ENCODE measurements around the gene LILRB4. TPM values are rescaled to one million over a fixed set of nuclear protein-coding genes. Genes with fewer than 3 reads are reported as not detected.
"Not testable (repeated sequence)": the region's sequence is repeated elsewhere in the genome, so short reads cannot be mapped to it uniquely, and the experiment has no call there.

Gene LILRB4
- total and polyA plus RNA-seq, 4 experiments from 2014 or later = 3.2 to 3.5 TPM; not detected in 2

DNA sequence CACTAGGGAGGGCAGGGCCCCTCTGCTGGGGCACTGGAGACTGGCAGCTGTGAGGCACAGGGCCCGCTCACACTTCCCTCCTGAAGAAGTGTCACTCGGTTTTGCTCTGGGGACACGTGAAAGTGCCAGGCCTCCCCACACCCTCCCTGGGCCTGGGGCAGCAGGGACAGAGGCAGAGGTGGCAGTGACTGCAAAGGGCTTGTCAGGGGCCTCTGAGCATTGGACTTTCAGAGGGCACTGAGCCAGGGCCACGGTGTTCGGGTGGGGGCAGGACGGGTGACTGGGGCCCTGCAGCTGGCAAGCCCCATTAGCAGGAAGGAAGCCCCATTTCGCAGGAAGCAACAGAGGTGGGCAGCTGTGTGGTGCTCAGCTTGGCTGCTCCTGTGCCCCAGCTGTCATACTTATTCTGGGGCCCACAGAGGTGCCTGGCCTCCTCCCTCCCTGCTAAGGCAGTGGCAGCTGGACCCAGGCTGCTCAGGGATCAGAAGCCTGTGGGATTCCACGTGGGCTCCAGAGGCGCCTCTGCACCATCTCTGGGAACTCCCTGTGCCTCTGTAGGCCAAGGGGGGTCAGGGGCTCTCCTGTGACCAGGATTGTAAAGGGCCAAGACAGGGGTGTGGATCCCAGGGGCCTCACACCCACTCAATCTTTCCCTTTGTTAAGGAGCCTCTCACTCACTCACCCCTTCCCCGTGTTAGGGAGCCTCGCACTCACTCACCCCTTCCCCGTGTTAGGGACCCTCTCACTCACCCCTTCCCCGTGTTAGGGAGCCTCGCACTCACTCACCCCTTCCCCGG lies 37.7 kb upstream of the LILRB4 start:
- H3K27ac Mint-ChIP-seq; intact Hi-C loops (cut with micrococcal nuclease); H3K4me3 ChIP-seq (ENCODE audit: low read length in 2 of 2); H3K4me3 Mint-ChIP-seq; H3K27ac ChIP-seq (ENCODE audit: low read depth, low read length); H3K36me3 ChIP-seq (ENCODE audit: insufficient read depth, low read length); H3K4me1 Mint-ChIP-seq; H3K9me3 ChIP-seq (ENCODE audit: control insufficient read depth in 1 of 2, low read length in 2 of 2); H3K4me1 ChIP-seq (ENCODE audit: insufficient read depth, low read length); CTCF ChIA-PET (ENCODE audit: partially characterized antibody); H3K27me3 ChIP-seq (ENCODE audit: insufficient read depth, low read length); H3K9me3 Mint-ChIP-seq; DNase-seq; H3K36me3 Mint-ChIP-seq; POLR2A ChIA-PET (ENCODE audit: partially characterized antibody): not testable (repeated sequence)
- peaks cover 26 to 35% of the 10 kb centered on the region in 2 donors for H3K27me3 Mint-ChIP-seq

GRCh38 chr19:54626757-54627156 lies 36.0 kb upstream of the LILRB4 start:
- H3K4me3 Mint-ChIP-seq = no peak overlapping the region
- CTCF ChIA-PET (ENCODE audit: partially characterized antibody) = interaction anchor here (1.9 kb wide), 1 partner anchor 26 kb away, joined by 5 read pairs; no protein-coding TSS in a partner anchor

DNA sequence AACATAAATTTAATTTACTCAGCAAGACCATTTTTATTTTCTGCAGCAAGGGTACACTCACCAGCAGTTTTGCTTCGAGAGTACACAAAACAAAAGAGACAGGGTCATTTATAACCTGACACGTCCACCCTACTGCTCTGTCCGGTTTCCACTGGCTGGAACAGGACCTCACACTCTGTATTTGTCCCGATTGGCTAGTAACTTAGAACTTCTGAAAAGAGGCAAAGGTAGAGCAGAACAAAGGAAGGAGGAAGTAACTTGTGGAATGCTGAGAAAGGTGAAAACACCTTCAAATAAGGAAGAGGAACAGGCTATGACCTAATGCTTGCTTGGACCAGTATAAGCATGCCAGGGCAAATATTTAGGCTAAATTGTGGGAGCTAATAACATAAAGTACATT lies 34.9 kb upstream of the LILRB4 start:
- intact Hi-C loops (cut with micrococcal nuclease); H3K27ac ChIP-seq (ENCODE audit: low read depth, low read length); H3K4me3 Mint-ChIP-seq; POLR2A ChIA-PET (ENCODE audit: partially characterized antibody); H3K36me3 Mint-ChIP-seq; H3K9me3 Mint-ChIP-seq; H3K4me1 ChIP-seq (ENCODE audit: insufficient read depth, low read length); DNase-seq; H3K9me3 ChIP-seq (ENCODE audit: control insufficient read depth in 1 of 2, low read length in 2 of 2); H3K4me3 ChIP-seq (ENCODE audit: low read length in 2 of 2); H3K4me1 Mint-ChIP-seq; H3K27me3 ChIP-seq (ENCODE audit: insufficient read depth, low read length); H3K27ac Mint-ChIP-seq; H3K36me3 ChIP-seq (ENCODE audit: insufficient read depth, low read length): not testable (repeated sequence)
- CTCF ChIA-PET (ENCODE audit: partially characterized antibody) = interaction anchor here (1.9 kb wide), 1 partner anchor 25 kb away, joined by 5 read pairs; no protein-coding TSS in a partner anchor
- H3K27me3 Mint-ChIP-seq = peaks cover 29 to 49% of the 10 kb centered on the region in 2 donors

More at GRCh38 chr19:54626757-54627156, 36.0 kb upstream of the LILRB4 start:
- H3K36me3 Mint-ChIP-seq = no peaks in the 10 kb centered on the region
- Histone ChIP-seq H3K4me3 (ENCODE audit: low read length in 2 of 2) (no peak overlapping the region), H3K27me3 (ENCODE audit: insufficient read depth, low read length) (no peaks in the 10 kb centered on the region), H3K9me3 (ENCODE audit: control insufficient read depth in 1 of 2, low read length in 2 of 2) (no peaks in the 10 kb centered on the region), H3K27ac (ENCODE audit: low read depth, low read length) (no peak overlapping the region), H3K4me1 (ENCODE audit: insufficient read depth, low read length) (no peaks in the 10 kb centered on the region), H3K36me3 (ENCODE audit: insufficient read depth, low read length) (no peaks in the 10 kb centered on the region)
- peaks cover 0 to 2% (median 0%) of the 10 kb centered on the region in 4 donors for H3K4me1 Mint-ChIP-seq
- H3K27me3 Mint-ChIP-seq = peaks cover 30 to 46% of the 10 kb centered on the region in 2 donors
- DNase-seq = no peak
- peaks cover 0 to 6% (median 3%) of the 10 kb centered on the region in 8 donors for H3K9me3 Mint-ChIP-seq
- H3K27ac Mint-ChIP-seq = no peak overlapping the region
- POLR2A ChIA-PET (ENCODE audit: partially characterized antibody) = no interaction called here
- intact Hi-C loops (cut with micrococcal nuclease) = no loop called here

GRCh38 chr19:54630262-54630661 lies 32.5 kb upstream of the LILRB4 start, which contains the start of gene LILRB1:
Gene LILRB1, plus strand, starts transcription at chr19:54630484. Its CDS starts 590 bp downstream, at chr19:54631074.
- DNase-seq; H3K4me3 ChIP-seq (ENCODE audit: low read length in 2 of 2); H3K27ac ChIP-seq (ENCODE audit: low read depth, low read length); H3K9me3 ChIP-seq (ENCODE audit: control insufficient read depth in 1 of 2, low read length in 2 of 2); H3K36me3 ChIP-seq (ENCODE audit: insufficient read depth, low read length); H3K4me3 Mint-ChIP-seq; H3K27me3 ChIP-seq (ENCODE audit: insufficient read depth, low read length); H3K36me3 Mint-ChIP-seq; H3K9me3 Mint-ChIP-seq; H3K4me1 ChIP-seq (ENCODE audit: insufficient read depth, low read length); intact Hi-C loops (cut with micrococcal nuclease); H3K4me1 Mint-ChIP-seq; POLR2A ChIA-PET (ENCODE audit: partially characterized antibody): not testable (repeated sequence)
- CTCF ChIA-PET (ENCODE audit: partially characterized antibody) = interaction anchor here (0.7 kb wide), 1 partner anchor 22 kb away, joined by 3 read pairs; no protein-coding TSS in a partner anchor
- Mint-ChIP-seq H3K27ac (peak within 1 kb of the TSS in 1 of 7 donors; percentile 2), H3K27me3 (peaks cover 22 to 43% of the 10 kb centered on the region in 2 donors)

GRCh38 chr19:54630782-54631181 lies 32.0 kb upstream of the LILRB4 start:
- Mint-ChIP-seq H3K9me3 (peaks cover 0 to 6% (median 3%) of the 10 kb centered on the region in 8 donors), H3K4me1 (no peaks in the 10 kb centered on the region), H3K36me3 (no peaks in the 10 kb centered on the region), H3K27ac (no peak overlapping the region), H3K27me3 (peaks cover 22 to 42% of the 10 kb centered on the region in 2 donors), H3K4me3 (no peak overlapping the region)
- Histone ChIP-seq H3K9me3 (ENCODE audit: control insufficient read depth in 1 of 2, low read length in 2 of 2) (no peaks in the 10 kb centered on the region), H3K36me3 (ENCODE audit: insufficient read depth, low read length) (no peaks in the 10 kb centered on the region), H3K27ac (ENCODE audit: low read depth, low read length) (no peak overlapping the region), H3K4me3 (ENCODE audit: low read length in 2 of 2) (no peak overlapping the region), H3K4me1 (ENCODE audit: insufficient read depth, low read length) (no peaks in the 10 kb centered on the region), H3K27me3 (ENCODE audit: insufficient read depth, low read length) (no peaks in the 10 kb centered on the region)
- no peak for DNase-seq
- ChIA-PET POLR2A (ENCODE audit: partially characterized antibody) (no interaction called here), CTCF (ENCODE audit: partially characterized antibody) (interaction anchor here (0.7 kb wide), 1 partner anchor 22 kb away, joined by 3 read pairs; no protein-coding TSS in a partner anchor)
- intact Hi-C loops (cut with micrococcal nuclease) = no loop called here

DNA sequence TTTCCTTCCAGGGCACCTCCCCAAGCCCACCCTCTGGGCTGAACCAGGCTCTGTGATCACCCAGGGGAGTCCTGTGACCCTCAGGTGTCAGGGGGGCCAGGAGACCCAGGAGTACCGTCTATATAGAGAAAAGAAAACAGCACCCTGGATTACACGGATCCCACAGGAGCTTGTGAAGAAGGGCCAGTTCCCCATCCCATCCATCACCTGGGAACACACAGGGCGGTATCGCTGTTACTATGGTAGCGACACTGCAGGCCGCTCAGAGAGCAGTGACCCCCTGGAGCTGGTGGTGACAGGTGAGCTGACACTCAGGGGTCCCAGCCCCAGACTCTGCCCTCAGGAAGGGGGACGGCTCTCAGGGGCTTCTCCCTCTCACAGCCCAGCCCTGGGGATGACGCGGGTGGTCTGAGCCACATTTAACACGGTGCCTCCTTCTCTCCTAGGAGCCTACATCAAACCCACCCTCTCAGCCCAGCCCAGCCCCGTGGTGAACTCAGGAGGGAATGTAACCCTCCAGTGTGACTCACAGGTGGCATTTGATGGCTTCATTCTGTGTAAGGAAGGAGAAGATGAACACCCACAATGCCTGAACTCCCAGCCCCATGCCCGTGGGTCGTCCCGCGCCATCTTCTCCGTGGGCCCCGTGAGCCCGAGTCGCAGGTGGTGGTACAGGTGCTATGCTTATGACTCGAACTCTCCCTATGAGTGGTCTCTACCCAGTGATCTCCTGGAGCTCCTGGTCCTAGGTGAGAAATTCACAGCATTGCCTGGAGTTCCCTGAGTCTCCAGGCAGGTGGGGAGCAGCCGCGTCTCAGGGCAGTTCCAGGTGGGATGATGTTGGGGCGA lies 31.1 kb upstream of the LILRB4 start:
- intact Hi-C loops (cut with micrococcal nuclease); H3K9me3 ChIP-seq (ENCODE audit: control insufficient read depth in 1 of 2, low read length in 2 of 2); H3K36me3 Mint-ChIP-seq; POLR2A ChIA-PET (ENCODE audit: partially characterized antibody); H3K9me3 Mint-ChIP-seq; H3K4me3 ChIP-seq (ENCODE audit: low read length in 2 of 2); H3K4me3 Mint-ChIP-seq; CTCF ChIA-PET (ENCODE audit: partially characterized antibody); H3K4me1 Mint-ChIP-seq; H3K36me3 ChIP-seq (ENCODE audit: insufficient read depth, low read length); H3K4me1 ChIP-seq (ENCODE audit: insufficient read depth, low read length); DNase-seq; H3K27me3 ChIP-seq (ENCODE audit: insufficient read depth, low read length); H3K27ac ChIP-seq (ENCODE audit: low read depth, low read length): not testable (repeated sequence)
- peak overlapping the region in 1 of 7 donors; percentile 60 for H3K27ac Mint-ChIP-seq
- peaks cover 17 to 38% of the 10 kb centered on the region in 2 donors for H3K27me3 Mint-ChIP-seq

- H3K36me3 Mint-ChIP-seq; DNase-seq; H3K9me3 Mint-ChIP-seq; H3K36me3 ChIP-seq (ENCODE audit: insufficient read depth, low read length); H3K4me1 ChIP-seq (ENCODE audit: insufficient read depth, low read length); H3K9me3 ChIP-seq (ENCODE audit: control insufficient read depth in 1 of 2, low read length in 2 of 2); POLR2A ChIA-PET (ENCODE audit: partially characterized antibody); H3K27me3 ChIP-seq (ENCODE audit: insufficient read depth, low read length); intact Hi-C loops (cut with micrococcal nuclease); CTCF ChIA-PET (ENCODE audit: partially characterized antibody); H3K4me1 Mint-ChIP-seq; H3K4me3 Mint-ChIP-seq; H3K27ac Mint-ChIP-seq; H3K4me3 ChIP-seq (ENCODE audit: low read length in 2 of 2); H3K27ac ChIP-seq (ENCODE audit: low read depth, low read length): not testable (repeated sequence)
- H3K27me3 Mint-ChIP-seq = peaks cover 14 to 33% of the 10 kb centered on the region in 2 donors
Observed at GRCh38 chr19:54632517-54632916, 30.3 kb upstream of the LILRB4 start.
